Activated CD4-positive, alpha-beta T cell treated with anti-CD3 and anti-CD28 coated beads, Interleukin-2, amount 50 U/mL, for 4 hours (primary cell): ENCODE results near the gene MPPED1.

Experiments
- DNase-seq, 2 experiments: peaks; one replicate each; pipeline ENCODE4 v3.0.0-alpha.2; 2020

Gene MPPED1

GRCh38 chr22:43432883-43433415 is 21.1 kb downstream of the MPPED1 start:
- no peak for DNase-seq

DNA sequence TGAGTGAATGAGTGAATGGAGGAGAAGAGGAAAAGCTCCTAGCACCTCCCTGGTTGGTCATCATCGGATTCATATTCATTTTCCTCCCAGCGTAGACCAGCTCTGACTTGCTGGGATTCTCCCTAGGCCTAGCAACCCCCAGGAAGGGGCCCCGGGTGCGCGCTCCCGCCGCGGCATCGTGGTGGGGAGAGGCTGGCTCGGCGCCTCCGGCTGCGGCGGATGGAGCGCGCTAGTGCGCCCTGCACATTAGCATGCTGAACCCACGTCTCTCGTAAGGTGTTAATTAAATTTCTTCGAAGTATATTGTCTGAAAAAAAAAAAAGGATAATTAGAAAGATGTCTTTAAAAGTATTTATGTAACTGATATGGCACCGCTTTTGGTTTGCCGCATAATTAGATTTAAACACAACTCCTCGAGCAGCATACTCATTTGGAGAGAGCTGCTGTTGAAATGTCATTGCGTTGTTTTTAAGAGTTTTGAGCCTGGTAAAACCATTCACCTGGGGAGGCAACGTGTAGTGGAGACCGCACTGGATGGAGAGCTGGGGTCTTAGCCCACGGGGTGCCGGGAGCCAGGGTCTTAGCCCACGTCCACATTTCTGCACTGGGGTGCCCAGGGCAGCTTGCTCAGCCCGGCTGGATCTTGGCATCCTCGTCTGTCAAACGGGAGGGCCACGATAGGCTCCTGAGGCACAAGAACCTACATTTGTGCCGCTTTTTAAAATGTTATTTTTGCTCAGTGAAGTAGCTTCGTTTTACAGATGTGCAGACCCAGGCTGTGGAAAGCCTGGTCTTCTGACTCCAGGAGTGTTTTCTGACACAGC is 21.8 kb downstream of the MPPED1 start:
- DNase-seq: no peak

GRCh38 chr22:43434275-43434927 is 22.6 kb downstream of the MPPED1 start:
- no peak for DNase-seq

DNA sequence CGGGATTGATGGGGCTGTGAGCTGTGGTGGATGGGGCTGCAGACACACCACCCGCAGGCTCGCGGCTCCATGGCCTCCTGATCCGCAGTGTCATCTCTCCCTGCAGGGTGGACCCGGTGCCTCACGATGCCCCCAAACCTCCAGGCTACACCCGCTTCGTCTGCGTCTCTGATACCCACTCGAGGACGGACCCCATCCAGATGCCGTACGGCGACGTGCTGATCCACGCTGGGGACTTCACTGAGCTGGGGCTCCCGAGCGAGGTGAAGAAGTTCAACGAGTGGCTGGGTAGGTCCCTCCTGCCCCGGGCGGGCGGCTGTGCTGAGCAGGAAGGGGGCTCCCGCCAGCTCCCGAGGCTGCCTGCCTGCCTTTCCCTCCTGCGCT is 23.1 kb downstream of the MPPED1 start:
- DNase-seq: no peak

GRCh38 chr22:43435851-43436811 is 24.3 kb downstream of the MPPED1 start:
- DNase-seq: no peak

GRCh38 chr22:43436868-43437267 is 25.1 kb downstream of the MPPED1 start:
- DNase-seq: no peak

DNA sequence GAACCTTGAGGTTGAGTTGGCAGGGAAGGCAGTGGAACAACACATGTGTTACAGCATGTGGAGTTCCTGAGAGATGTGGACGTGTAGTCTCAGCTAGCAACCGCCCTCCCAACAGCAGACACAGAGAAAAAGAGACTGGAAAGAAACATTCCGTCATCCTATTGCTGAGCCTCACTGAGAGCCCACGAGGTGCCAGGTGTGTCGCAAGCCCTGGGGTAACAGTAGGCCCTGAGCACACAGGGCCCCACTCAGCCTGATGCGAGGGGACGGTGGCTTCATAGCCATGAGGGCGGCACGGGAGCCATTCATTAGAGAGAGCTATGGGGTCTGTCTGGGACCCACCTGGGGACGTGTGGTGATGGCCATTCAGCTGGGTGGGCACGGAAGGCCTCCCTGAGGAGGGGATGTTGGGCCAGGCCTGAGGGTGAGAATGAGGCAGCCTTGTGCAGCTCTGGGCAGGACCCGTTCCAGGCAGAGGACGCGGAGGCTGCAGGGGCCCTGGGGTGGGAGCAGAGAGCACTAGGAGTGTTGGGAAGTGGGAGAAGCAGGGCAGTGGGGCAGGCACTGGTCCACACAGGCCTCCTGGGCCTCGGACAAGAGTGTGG is 26.2 kb downstream of the MPPED1 start:
- no peak for DNase-seq

- no peak for DNase-seq
These were observed 27.0 kb downstream of the MPPED1 start for GRCh38 chr22:43438666-43439347.

GRCh38 chr22:43439368-43440103 is 27.7 kb downstream of the MPPED1 start:
- DNase-seq: no peak

- DNase-seq: no peak
These were observed 28.2 kb downstream of the MPPED1 start for GRCh38 chr22:43440104-43440387.

- no peak for DNase-seq
These were observed 28.7 kb downstream of the MPPED1 start for GRCh38 chr22:43440556-43440955.

- no peak for DNase-seq
These were observed 29.4 kb downstream of the MPPED1 start for GRCh38 chr22:43441216-43441615.

DNA sequence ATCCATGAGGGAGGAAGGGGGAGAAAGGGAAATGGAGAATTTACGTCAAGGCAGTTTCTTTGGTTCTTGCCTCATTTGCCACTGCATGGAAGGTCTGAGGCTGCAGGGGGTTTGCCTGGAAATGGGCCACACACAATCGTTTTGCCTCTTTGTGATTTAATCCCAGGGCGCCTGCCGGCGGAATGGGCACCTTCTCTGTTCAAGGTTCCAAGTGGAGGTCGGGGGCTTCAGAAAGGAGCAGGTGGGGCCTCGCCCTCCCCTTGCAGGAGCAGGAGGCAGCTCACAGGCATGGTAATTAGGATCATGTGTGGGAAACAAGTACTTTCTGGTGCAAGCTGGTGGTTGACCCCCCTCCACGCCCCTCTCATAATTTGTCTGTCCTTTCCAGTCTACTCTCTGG is 29.9 kb downstream of the MPPED1 start:
- no peak for DNase-seq

GRCh38 chr22:43442386-43443151 is 30.8 kb downstream of the MPPED1 start:
- DNase-seq: no peak

GRCh38 chr22:43443152-43443471 is 31.3 kb downstream of the MPPED1 start:
- DNase-seq: no peak

DNA sequence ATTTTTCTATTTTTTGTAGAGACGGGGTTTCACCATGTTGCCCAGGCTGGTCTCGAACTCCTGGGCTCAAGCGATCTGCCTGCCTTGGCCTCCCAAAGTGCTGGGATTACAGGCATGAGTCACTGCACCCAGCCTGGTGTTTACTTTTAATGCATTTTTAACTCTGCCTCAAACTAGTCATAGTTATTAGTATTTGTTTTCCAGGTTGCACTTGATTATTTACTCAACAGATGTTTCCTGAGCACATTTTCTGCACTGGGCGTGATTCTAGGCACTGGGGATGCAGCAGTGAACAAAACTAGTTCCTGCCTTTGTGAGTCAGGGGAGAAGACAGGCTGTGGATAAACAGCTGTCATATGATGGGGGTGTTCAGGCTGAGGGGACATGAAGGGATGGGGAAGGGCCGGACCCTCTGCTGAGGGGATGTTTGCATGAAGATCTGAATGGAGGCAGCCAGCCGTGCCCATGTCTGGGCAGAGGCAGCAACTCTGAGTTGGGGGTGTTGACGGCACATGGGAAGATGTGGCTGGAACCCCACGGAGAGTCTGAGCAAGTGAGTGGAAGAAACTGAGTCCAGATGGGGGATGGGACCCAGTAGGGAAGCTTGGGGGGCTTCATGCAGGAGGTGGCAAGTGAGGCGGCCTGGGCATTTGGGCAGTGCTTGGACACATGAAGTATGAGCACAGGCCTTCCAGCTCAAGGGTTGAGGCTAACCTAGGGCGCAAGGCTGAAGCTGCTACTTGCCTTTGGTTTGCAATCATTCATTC is 34.4 kb downstream of the MPPED1 start:
- no peak for DNase-seq

DNA sequence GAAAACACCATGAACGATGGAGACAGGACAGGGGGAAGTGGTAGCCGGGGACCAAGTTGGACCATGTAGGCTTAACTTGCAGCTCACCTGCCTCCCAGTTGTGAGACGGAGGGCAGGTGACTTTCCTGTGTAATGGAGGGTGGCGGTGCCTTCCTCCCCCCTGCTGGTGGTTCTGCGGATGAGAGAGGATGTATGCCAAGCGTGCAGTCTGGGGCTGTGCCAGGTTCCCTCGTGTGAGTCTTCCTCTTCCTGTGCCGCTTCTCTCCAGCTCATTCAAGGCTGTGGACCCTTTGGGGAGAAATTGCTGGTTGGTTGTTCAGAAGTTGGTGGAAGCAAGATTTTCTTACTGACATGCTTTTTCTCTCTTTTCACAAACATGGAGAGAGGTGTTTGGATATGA is 35.1 kb downstream of the MPPED1 start:
- DNase-seq: no peak

DNA sequence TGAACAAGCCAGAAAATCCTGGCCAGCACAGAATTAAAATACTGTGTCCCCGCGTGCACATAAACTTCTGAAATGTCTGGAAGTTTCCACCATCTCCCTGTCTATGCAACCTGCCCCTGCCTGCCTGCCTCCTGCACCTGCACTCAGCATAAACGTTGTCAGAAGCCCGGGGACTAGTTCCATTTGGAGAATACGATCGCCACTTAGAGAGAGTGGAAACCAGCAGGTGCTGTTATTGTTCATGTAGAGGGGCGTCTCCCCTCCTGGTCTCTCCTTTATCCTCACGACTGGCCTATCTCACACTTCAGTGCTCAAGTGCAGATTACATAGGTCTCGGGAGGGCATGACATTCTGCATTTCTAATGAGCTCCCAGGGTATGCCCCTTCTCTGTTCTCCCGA is 35.6 kb downstream of the MPPED1 start:
- no peak for DNase-seq

DNA sequence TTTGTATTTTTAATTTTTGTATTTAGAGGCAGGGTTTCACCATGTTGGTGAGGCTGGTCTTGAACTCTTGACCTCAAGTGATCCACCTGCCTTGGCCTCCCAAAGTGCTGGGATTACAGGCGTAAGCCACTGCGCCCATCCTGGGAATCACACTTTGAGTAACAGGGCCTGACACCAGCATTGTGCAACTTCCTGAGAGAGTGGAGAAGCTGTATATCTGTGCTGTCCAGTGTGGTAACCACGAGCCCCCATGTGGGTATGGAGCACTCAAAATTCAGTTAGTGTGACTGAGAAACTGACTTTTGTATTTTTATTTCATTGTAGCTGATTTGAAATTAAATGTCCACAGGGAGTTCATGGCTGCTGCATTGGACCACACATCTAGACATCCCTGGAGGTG is 36.2 kb downstream of the MPPED1 start:
- no peak for DNase-seq

DNA sequence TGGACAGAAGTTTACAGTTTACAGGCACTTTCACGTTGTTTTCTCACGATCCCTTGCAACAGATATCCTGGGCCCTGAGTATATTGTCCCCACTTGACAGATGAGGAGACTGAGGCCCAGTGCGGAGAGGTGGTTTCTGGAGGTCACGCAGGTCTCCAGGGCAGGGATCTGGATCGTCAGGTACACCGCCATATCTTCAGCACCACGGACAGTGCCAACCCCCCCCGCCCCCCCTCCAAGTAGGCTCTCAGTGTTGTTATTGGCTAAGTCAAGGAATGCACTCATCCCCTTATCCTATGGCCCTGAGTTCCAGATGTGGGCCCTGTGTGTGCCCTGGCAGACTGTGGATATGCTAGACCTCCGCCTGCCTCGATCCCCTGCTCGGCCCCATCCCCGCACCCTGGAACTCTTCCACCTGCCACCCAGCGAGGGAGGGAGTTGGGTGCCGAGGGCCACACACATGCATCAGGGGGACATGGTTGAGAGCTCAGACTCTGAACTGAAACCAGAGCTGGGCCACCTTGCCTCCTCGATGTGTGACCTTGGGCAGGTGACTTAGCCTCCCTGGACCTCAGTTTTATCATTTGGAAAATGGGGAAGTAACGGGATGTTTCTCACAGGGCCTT is 37.5 kb downstream of the MPPED1 start:
- DNase-seq: no peak
